GM23248 (cell line): ENCODE results near the gene SF3A2.

Source experiments
- EZH2 ChIP-seq: fragments of 200-600 bp; sonication (generic); IDR thresholded peaks from 2 replicates; pipeline ENCODE4 v1.6.1; 2018; ENCODE audit warnings: antibody characterized with exemption, mild to moderate bottlenecking; ENCODE audit not compliant: insufficient read depth, poor library complexity, severe bottlenecking
- EZH2phosphoT487 ChIP-seq: fragments of 200-600 bp; sonication (generic); IDR thresholded peaks from 2 replicates; pipeline ENCODE4 v1.6.1; 2018; ENCODE audit warnings: antibody characterized with exemption, moderate library complexity, mild to moderate bottlenecking, low read depth; ENCODE audit not compliant: insufficient read depth

GRCh38 chr19:2239173-2239572 is 2.5 kb downstream of the SF3A2 start:
- no peak for TF ChIP-seq EZH2phosphoT487
- TF ChIP-seq EZH2, result no peak
